HL-60 (cell line): ENCODE measurements around the gene C15orf61.

Experiments used
- CTCF ChIP-seq: IDR thresholded peaks from one replicate; pipeline ENCODE4 v1.5.1; 2011; ENCODE audit warnings: low read length, control low read depth, inconsistent platforms; ENCODE audit not compliant: insufficient read depth
- GABPA ChIP-seq: IDR thresholded peaks from 2 replicates; pipeline ENCODE4 v1.6.1; 2012; ENCODE audit warnings: low read depth
- POLR2AphosphoS5 ChIP-seq: IDR thresholded peaks from 2 replicates; pipeline ENCODE4 v1.6.1; 2012; ENCODE audit warnings: low read depth
- SPI1 ChIP-seq: IDR thresholded peaks from 2 replicates; pipeline ENCODE4 v1.6.1; 2012; ENCODE audit warnings: low read depth, mild to moderate bottlenecking, borderline replicate concordance

GRCh38 chr15:67506775-67507747, 13.9 kb upstream of the C15orf61 start:
- TF ChIP-seq CTCF (no peak), POLR2AphosphoS5 (no peak), SPI1 (peak; percentile 83), GABPA (no peak)
